ENCODE results near the gene SEC61A2.
A peak's percentile ranks its signal among the peaks of the same experiment; 100 is the strongest.

DNA sequence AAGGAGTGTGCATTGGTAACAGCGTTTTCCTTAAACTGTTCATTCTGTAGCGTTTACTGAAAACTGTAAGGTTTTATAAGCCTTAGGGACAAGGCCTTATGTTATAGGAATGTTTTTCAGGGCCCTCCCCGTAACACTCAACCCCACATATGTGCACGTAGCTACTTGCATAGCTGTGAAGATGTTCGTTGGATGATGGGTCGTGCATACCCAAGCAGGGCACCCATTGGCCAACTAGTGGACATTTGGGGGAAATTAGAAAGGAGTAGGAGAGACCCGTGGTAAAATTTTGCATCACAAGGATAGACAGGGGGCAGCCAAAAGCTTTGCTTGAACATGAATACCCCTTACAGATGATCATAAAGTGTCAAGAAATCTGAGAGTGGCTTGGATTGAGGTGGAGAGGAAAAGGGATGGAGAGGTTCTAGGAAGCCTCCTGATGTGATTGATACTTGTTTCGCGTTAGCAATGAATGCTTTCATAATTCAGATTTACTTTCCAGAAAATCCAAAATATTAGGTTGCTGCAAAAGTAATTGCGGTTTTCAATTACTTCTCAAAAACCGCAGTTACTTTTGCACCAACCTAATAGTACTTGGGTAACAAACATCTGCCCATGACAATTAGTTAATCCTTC is 878 bp downstream of the SEC61A2 start:
- TF ChIP-seq, protein P1, sequence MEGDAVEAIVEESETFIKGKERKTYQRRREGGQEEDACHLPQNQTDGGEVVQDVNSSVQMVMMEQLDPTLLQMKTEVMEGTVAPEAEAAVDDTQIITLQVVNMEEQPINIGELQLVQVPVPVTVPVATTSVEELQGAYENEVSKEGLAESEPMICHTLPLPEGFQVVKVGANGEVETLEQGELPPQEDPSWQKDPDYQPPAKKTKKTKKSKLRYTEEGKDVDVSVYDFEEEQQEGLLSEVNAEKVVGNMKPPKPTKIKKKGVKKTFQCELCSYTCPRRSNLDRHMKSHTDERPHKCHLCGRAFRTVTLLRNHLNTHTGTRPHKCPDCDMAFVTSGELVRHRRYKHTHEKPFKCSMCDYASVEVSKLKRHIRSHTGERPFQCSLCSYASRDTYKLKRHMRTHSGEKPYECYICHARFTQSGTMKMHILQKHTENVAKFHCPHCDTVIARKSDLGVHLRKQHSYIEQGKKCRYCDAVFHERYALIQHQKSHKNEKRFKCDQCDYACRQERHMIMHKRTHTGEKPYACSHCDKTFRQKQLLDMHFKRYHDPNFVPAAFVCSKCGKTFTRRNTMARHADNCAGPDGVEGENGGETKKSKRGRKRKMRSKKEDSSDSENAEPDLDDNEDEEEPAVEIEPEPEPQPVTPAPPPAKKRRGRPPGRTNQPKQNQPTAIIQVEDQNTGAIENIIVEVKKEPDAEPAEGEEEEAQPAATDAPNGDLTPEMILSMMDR (conservative IDR thresholded peaks at IDR 0.05) = peak; percentile 58
- TF ChIP-seq EZH2 (IDR thresholded peaks at IDR 0.05; ENCODE audit: low read depth) = no peak
